GM18868 (cell line): ENCODE data around the gene LDLRAD4.

Source experiments
- ATAC-seq: cut with Tn5 transposase; IDR thresholded peaks from one replicate; pipeline ENCODE4 v1.9.1; 2021; ENCODE audit warnings: mild to moderate bottlenecking, moderate library complexity; ENCODE audit not compliant: unreplicated experiment

Gene LDLRAD4

GRCh38 chr18:13218368-13218991 lies at the start of gene LDLRAD4:
Gene LDLRAD4, plus strand, starts transcription at chr18:13218760.
- no peak for ATAC-seq

- no peak for ATAC-seq
Observed at GRCh38 chr18:13173578-13174145, 44.9 kb upstream of the LDLRAD4 start.

DNA sequence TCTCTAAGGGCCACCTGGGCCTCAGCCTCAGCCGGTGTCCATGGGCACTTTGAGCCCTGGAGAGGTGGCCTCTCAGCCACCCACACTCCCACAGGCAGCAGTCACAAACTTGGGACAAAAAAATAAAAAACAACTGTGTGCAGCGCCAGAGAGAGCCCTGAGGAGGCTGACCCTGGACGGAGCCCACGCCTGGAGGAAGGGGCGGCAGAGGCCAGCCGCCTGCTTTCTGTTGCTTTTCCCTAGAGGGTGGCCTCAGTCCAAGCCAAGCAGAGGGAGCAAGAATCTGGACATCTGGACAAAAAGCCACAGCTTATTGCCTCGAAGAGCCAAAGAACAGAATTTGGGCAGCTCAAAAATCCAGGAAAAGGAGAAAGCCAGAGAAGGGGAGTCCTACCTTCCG lies 43.3 kb upstream of the LDLRAD4 start:
- no peak for ATAC-seq

- ATAC-seq, result no peak
Observed at GRCh38 chr18:13175754-13176210, 42.8 kb upstream of the LDLRAD4 start.

GRCh38 chr18:13176847-13177246 lies 41.7 kb upstream of the LDLRAD4 start:
- ATAC-seq, result no peak

- no peak for ATAC-seq
Observed at GRCh38 chr18:13178197-13178596, 40.4 kb upstream of the LDLRAD4 start.

DNA sequence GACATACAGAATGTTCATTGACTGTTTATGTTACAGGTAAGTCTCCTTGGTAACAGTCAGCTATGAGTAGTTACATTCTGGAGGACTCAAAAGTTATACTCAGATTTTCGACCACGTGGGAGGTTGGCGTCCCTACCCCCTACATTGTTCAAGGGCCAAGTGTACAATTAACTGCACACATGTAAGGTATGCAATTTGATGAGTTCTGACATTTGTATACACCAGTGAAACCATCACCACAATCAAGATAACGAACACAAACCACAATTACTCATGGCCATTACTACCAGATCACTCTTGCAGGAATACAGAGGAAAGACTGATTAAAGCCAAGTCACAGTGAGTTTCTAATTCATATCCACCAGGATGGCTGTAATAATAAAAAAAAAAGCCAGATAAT lies 39.6 kb upstream of the LDLRAD4 start:
- no peak for ATAC-seq

GRCh38 chr18:13179566-13180113 lies 38.9 kb upstream of the LDLRAD4 start:
- ATAC-seq, result no peak

DNA sequence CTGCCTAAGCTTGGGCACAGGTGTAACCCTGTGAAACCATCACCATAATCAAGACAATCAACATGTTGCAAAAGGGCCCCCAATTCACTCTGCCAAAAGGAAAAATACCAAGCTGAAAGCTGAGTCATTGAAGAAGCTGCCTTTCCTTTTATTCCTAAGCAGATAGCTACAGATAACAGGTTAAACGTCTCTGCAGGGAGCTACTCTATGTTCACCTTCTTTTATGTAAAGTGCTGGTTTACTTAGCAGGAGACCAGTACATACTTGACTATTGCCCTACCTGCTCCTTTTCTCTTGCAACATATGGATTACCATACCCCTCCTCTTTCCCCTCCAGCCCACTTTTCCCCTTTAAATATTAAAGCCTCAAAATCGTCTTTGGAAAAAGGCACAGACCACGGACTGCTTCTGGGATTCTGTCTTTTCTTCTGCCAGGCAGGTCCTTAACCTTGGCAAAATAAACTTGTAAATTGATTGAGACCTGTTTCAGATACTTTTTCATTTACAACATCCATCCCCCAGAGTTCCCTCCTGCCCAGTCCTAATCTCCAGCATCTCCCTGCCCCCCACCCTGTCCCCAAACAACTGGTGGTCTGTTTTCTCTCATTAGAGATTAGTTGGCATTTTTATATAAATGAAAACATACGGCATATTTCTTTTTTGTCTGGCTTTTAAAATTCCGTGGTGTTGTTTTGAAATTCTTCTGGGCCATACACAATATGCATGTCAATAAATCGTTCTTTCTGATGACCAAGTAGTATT lies 37.8 kb upstream of the LDLRAD4 start:
- no peak for ATAC-seq

DNA sequence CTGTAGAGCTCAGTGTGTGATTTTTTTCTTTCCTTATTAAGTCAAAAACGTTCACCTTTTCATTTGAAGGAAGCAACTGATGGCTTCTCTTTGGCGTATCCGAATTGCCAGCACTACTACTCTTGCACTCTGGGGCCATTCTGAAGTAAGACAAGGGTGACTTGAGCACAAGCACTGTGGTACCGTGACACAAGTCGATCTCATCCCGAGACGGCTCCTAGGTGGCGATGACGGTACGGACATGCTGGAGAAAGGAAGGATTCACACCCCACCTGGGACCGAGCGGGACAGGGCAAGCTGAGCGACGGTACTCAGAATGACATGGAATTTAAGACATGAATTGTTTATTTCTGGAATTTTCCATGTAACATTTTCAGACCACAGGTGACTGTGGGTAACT lies 36.8 kb upstream of the LDLRAD4 start:
- no peak for ATAC-seq

GRCh38 chr18:13183359-13183758 lies 35.2 kb upstream of the LDLRAD4 start:
- no peak for ATAC-seq

DNA sequence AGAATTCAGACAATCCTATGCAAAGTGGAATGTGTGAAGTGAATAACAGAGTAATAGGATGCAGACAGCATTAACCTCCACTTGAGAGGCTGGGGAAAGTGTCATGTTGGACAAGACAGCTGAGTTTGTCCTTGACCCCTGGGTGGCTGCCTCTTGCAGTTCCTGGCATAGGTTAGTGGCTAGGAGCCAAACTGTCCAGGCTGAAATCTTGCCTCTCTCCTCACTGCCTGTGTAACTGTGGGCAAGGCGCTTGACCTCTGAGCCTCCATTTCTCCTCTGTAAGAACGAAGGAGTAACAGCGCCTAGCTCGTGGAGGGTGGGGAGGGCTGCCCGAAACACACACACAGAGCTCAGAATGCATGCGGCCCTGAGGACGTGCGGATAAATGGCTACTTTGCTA lies 34.8 kb upstream of the LDLRAD4 start:
- ATAC-seq, result no peak

GRCh38 chr18:13184396-13184795 lies 34.2 kb upstream of the LDLRAD4 start:
- ATAC-seq, result no peak

DNA sequence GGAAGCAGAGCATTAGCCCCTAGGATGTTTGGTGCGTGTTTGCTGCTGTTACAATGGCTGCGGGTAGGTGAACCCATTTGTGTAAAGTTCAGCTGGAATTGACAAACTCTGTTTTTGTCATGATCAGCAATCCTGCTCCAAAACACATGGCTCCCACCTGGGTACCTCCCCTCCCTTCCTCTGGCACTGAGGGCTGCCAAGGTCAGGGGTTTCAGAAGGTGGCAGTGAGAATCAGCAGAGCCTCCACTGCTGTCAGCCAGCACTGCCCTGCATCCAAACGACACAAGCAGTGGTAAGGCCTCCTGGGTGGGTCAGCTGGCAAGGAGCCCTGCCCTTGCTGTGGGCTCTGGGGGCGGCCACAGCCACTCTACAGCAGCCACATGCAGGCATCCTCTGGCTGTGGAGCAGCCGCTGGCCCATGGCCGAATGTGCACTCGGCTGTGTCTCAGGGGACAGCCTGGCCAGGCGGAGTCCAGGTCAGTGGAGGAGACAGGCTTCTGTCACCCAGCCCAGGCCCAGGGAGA lies 32.8 kb upstream of the LDLRAD4 start:
- no peak for ATAC-seq

- no peak for ATAC-seq
Observed at GRCh38 chr18:13186687-13187086, 31.9 kb upstream of the LDLRAD4 start.

DNA sequence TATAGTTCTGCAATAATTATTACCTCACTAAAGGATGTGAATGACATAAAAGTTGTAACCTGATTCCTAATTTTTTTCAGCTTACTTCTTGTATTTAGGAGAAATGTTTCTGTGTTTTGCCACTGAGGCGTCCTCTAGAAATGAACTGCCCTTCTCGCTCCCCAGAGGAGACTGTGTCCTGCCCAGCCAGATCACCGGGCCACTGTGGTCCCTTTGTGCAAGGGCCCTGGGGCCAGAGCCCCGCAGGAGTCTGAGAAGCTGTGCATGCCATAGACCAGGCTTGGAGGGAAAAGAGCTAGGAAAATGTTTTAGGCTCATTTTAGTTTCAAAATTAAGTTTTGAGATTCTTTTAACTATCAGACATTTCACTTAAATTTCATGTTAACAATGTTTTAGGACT lies 31.1 kb upstream of the LDLRAD4 start:
- ATAC-seq, result no peak

GRCh38 chr18:13191031-13191430 lies 27.5 kb upstream of the LDLRAD4 start:
- ATAC-seq, result no peak

DNA sequence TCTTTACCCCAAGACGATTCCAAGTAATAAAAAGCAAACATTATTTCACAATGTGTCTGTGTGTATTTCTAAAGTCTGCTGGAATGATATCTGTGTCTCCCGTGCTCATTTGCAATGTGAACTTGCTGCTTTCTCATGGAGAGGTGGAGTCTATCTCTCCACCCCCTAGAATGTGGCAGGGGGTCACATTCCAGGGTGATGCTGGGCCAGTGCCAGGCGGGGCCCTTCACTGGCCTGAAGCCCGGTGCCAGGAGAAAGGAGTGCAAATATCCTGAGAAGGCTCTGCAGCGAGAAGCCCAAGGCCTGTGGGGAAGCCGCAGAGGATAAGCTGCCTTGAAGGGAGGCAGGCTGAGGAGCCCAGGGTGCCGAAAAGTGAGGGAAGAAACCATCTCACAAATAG lies 26.8 kb upstream of the LDLRAD4 start:
- ATAC-seq, result no peak

- no peak for ATAC-seq
Observed at GRCh38 chr18:13192970-13193369, 25.6 kb upstream of the LDLRAD4 start.

DNA sequence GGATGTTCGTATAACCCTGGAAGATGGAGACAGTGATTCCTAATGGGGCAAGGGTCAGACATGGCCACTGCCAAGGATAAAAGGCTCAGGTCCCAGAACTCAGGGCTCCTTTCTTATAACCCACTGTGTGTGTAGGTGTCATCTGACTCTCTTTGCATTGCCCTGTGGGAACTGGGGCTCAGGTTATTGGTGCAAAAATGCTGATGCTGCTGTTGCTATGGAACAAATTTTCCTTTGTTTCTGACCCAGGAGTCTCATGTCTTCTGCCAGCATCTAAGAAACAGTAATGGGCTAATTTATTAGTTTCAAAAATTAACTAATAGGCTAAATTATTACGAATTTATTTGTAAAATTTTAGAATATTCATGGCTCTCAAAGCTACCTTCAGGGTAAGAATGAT lies 24.3 kb upstream of the LDLRAD4 start:
- ATAC-seq, result no peak

- no peak for ATAC-seq
Observed at GRCh38 chr18:13198701-13199100, 19.9 kb upstream of the LDLRAD4 start.

- no peak for ATAC-seq
Observed at GRCh38 chr18:13199169-13199568, 19.4 kb upstream of the LDLRAD4 start.
